ENCODE results near the gene RALGAPA2. TPM values are rescaled to one million over a fixed set of nuclear protein-coding genes. Genes with fewer than 3 reads are reported as not detected.
"Not testable (repeated sequence)": the region's sequence is repeated elsewhere in the genome, so short reads cannot be mapped to it uniquely, and the experiment has no call there.

Gene RALGAPA2
- total RNA-seq, 2 donors from 2014 or later: 55.5 to 80.0 TPM

DNA sequence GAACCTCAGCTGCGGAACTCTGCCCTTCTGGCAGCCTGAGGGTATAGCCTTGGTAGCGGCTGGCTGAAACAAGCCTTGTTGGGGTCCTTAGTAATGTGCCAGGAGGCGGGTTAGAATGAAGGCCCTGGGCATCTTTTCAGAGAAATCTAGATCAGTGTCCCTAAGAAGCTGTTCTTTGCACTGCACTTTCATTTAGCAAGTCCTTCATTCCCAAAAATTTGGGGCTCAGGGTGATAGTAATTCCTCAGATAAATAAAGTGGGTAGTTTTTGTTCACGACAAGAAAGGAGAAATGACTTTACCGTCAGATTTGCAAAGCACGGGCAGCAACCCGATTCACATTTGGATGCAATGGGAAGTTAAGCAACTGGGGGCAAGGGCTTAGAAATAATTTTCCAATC is 341.4 kb downstream of the RALGAPA2 start:
- DNase-seq (no peak), ATAC-seq (no peak)
- intact Hi-C loops (cut with DNase I, micrococcal nuclease): no loop called here

DNA sequence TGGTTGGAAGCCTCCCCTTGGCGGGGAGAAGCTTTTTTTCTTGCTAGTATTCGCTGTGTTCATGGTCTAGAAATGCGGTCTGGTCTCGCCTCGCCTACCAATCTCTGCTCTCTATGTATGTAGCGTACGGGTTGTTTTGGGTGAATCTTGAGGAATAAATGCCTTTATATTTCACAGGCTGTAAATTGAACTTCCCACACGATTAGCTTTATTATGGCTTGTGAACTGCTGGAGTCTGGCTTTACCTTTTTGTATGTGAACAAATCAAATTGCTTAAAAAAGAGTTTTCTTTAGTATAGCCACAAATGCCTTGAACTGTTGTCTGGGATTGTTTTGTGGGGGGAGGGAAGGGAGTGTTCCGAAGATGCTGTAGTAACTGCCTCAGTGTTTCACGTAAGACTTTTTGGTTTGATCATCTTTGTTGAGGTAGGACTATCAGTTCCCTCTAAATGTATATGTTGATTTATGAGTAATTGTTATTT is 342.3 kb downstream of the RALGAPA2 start:
- no peak for DNase-seq
- intact Hi-C loops (cut with DNase I, micrococcal nuclease): no loop called here
- no peak for ATAC-seq

DNA sequence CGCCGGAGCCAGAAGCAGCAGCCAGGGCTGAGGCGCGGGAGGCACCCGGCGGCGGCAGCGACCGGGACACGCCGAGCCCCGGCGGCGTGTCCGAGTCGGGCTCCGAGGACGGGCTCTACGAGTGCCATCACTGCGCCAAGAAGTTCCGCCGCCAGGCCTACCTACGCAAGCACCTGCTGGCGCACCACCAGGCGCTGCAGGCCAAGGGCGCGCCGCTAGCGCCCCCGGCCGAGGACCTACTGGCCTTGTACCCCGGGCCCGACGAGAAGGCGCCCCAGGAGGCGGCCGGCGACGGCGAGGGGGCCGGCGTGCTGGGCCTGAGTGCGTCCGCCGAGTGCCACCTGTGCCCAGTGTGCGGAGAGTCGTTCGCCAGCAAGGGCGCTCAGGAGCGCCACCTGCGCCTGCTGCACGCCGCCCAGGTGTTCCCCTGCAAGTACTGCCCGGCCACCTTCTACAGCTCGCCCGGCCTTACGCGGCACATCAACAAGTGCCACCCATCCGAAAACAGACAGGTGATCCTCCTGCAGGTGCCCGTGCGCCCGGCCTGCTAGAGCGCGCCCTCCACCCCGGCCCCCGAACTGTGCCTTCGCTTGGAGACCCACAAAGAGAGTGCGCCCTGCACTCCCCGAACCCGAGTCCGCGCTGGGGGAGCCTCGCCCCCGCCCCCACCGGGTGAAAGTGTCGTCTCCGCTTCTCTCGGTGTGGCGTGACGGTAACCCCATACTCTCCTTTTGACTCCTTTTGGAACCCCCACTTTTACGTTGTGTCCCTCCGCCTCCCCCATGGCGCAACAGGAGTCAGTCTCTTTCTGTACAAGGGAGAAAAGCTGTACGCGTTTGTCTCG is 343.0 kb downstream of the RALGAPA2 start:
- intact Hi-C loops (cut with DNase I, micrococcal nuclease): no loop called here
- peak; percentile 87 for ATAC-seq
- peak in 1 of 2 donors; percentile 61 for DNase-seq

DNA sequence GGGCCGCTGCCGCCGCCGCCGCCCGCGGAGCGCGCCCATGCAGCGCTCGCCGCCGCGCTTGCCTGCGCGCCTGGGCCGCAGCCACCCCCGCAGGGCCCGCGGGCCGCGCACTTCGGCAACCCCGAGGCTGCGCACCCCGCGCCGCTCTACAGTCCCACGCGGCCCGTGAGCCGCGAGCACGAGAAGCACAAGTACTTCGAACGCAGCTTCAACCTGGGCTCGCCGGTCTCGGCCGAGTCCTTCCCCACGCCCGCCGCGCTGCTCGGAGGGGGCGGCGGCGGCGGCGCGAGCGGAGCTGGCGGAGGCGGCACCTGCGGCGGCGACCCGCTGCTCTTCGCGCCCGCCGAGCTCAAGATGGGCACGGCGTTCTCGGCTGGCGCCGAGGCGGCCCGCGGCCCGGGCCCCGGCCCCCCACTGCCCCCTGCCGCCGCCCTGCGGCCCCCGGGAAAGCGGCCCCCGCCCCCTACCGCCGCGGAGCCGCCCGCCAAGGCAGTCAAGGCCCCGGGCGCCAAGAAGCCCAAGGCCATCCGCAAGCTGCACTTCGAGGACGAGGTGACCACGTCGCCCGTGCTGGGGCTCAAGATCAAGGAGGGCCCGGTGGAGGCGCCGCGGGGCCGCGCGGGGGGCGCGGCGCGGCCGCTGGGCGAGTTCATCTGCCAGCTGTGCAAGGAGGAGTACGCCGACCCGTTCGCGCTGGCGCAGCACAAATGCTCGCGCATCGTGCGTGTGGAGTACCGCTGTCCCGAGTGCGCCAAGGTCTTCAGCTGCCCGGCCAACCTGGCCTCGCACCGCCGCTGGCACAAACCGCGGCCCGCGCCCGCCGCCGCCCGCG is 343.8 kb downstream of the RALGAPA2 start:
- DNase-seq: peak in 1 of 2 donors; percentile 12
- no peak for ATAC-seq
- intact Hi-C loops (cut with DNase I, micrococcal nuclease): no loop called here

DNA sequence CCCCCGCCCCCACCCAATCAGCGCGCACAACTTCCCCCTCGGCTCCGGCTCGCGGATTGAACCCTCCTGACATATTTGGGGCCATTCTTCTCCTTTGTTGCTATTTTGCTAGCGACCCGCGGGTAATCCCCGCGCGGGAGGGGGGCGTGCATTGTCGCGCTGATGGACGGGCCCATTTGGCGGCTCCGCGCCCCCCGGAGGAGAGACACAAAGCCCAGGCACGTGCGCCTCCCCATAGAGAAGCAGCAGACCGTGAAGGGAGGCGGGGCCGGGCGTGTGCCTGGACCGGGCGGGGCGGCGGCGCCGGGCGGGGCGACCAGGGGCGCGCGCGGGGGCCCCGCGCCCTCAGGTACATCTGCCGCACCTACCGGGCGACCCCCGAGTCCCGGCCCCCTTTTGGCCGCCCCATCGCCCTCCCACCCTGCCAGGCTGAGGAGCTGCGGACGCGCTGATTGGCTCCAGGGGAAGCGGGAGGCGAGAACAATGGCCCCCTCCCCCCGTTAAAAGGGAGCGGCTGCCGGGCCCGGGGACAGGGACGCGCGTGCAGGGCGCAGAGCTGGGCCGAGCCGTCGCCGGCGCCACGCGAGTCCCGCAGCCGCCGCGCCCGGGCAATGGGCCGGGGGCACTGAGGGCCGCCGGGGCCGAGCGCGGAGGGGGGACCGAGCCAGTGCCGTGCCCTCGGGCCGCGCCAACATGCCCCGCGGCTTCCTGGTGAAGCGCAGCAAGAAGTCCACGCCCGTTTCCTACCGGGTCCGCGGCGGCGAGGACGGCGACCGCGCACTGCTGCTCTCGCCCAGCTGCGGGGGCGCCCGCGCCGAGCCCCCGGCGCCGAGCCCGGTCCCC is 344.6 kb downstream of the RALGAPA2 start, which contains the start of gene INSM1:
Gene INSM1, plus strand, starts transcription at position 530 of the 843 bp plus-strand sequence. Its CDS starts 164 bp downstream, at position 694.
- intact Hi-C loops (cut with DNase I, micrococcal nuclease): no loop called here
- peak in 1 of 2 donors; percentile 31 for DNase-seq
- ATAC-seq: peak; percentile 37

DNA sequence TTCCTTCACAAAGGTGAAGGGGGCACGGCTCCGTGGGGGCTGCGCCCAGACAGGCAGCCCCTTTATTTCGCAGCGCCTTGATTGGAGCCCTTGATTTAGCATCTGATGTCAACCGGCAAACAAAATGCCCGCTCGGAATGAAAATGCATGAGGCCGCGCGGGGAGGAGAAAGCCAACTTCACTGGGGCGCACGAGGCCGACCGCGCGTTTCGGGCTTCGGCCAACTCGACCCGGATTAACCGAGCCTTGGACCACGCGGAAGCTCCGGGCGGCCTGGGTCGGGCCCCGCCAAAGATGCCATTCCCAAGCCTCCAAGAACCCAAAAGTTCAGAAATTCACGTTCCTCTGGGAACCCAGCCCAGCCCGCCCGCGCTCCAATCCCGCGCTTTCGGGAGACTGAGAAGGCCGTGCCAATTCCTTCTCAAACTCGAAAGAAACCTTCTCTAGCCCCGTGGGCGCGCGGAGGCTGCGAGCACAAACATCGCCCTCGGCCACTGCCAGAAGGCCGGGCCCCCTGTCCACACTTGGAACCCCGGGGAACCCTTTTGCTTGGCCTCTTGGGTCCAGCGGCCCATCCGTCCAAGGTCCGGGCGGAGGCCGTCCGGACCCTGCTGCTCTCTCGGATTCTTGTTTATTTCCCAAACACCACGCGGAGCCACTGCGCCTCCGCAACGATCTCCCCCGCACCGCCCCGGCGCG is 345.4 kb downstream of the RALGAPA2 start:
- no peak for ATAC-seq
- no peak for DNase-seq
- intact Hi-C loops (cut with DNase I, micrococcal nuclease): no loop called here

DNA sequence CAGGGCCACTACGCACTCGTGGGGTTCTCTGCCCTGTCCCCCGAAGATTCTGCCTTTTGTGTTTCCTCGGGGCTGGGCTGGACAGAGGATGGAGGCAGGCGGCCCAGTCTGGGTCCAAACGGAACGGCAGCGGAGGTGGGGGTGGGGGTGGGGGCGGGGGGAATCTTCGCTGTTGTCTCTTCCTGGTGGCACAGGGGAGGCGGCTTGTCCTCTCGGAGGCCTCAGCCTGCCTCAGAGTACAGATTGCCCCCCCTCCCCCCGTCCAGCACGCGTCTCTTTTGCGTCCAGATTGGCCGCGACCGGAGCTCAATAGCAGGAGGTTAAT is 345.9 kb downstream of the RALGAPA2 start:
- intact Hi-C loops (cut with DNase I, micrococcal nuclease): no loop called here
- ATAC-seq (no peak), DNase-seq (no peak)

DNA sequence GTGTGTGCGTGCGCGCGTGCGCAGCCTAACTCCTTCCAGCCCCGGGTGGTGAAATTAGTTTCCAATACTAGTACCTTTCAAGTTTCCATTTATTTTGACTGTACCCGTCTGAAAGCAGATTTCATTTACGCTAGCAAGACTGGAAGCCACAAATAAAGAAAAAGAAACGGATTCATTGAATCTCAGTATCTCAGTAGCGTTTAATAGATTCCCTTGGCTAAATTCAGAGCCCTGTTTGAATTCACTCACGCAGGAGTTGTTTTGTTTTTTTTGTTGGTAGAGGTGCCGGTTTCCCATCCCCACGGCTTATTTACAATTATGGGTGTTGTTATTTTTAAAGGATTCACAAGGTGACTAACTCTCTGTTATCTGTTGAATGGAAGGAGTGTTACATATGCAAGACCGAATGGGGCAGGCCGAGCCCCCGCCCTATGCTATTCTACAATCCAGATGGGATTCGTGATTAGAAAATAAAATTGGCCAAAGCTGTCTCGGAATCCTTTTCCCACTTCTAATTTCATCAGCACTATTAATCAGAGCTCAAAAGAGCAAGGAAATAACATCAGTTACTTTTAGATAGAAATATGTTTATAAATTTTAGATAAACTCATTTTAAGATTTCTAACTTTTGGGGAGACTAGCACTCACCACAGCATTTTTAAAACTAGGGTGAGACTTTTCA is 346.8 kb downstream of the RALGAPA2 start:
- no peak for DNase-seq
- ATAC-seq: no peak
- intact Hi-C loops (cut with DNase I, micrococcal nuclease): no loop called here

DNA sequence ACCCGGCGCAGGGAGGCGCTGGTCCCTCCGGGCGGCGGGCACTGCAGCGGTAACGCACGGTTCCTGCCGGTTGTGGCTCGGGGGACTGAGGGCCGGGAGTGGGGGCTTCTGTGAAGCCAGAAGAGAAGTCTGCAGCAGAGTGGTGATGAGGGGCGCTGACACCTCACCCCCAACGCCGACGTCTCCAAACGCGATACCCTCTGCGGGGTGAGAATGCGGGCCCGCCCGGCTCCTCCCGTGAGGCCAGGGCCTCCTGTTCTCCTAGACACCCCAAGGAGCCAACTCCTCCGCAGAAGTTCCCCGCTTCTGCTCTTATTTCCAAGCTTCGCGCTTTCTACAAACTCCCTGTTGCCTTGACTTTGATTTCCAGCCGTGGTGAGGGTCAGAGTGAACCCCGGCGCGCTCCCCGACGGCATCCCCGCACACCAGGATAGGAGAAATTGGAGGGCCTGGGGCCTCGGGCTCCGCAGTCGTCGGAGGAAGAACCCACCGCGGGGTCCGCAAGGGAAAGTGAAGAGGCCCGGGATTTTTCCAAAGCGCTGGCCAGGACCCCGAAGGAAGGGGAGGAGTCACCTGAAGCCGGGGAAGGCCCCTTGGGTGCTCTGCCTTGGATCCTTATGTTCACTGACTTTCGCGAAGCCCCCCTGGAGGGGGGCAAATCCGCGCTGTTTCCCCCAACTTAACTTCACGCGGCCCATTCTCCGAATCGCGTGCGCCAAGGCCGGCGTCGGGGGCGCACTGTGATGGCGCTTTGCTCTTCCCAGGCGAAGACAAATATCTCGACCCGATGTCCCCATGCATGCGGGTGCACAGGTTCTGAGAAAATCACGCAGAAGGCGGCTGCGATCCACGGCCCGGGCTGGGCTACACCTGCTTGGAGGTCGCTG is 347.6 kb downstream of the RALGAPA2 start:
- no peak for ATAC-seq
- intact Hi-C loops (cut with DNase I, micrococcal nuclease): no loop called here
- no peak for DNase-seq

DNA sequence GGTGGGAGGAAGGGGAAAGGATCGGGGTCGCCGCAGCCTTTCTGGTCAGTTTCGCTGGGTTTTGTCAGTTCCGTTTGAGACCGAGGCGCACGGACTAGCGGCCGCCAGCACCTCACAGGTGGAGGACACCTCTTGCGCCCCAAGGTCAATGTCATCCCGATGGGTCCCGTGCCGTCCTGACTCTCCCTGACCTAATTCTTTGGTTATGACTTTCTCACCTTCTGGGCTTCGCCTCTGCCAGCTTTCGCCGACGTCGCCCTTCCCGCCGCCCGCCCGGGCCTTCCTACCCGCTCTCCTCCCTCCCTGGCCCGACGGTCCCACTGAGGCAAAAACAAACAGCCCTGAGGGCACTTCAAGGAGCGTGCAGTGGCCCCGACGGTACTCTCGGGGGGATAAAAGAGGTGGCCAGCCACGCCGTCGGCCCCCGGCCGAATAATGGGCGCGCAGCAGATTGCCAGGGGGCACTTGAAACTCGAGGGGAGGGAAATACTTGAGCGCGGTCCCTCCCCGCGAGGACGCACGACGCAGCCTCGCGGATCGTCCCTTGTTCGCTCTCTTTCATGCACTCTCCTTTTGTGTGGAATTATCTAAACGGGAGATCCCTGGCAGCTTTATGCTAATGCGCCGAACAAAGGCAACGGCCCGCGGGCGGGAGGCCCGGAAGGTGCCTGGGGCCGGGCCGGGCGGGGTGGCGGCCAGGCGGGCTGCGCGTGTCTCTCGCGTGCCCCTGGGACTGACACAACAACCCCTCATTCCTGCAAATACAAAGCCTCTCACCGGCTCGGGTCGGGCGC is 348.4 kb downstream of the RALGAPA2 start:
- peak in 1 of 2 donors; percentile 14 for DNase-seq
- intact Hi-C loops (cut with DNase I, micrococcal nuclease): no loop called here

DNA sequence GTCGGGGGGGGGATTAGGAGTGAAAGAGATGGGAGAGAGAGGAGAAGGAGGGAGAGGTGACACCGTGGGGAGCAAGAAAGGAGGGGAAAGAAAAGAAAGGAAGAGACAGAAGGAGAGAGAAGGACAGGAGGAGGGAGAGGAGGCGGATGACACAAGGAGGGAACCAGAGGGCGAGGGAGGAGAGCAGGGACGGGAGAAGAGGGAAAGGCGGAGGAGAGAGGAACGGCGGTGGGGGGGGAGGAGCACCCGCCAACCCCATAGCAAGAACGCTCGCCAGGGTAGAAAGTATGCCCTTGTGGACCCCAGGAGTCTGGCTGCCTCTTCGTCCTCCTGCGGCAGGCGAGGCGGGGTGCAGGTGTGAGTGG is 349.0 kb downstream of the RALGAPA2 start:
- ATAC-seq (no peak), DNase-seq (no peak)

More for the DNA sequence above, 348.4 kb downstream of the RALGAPA2 start:
- ATAC-seq: peak; percentile 28

DNA sequence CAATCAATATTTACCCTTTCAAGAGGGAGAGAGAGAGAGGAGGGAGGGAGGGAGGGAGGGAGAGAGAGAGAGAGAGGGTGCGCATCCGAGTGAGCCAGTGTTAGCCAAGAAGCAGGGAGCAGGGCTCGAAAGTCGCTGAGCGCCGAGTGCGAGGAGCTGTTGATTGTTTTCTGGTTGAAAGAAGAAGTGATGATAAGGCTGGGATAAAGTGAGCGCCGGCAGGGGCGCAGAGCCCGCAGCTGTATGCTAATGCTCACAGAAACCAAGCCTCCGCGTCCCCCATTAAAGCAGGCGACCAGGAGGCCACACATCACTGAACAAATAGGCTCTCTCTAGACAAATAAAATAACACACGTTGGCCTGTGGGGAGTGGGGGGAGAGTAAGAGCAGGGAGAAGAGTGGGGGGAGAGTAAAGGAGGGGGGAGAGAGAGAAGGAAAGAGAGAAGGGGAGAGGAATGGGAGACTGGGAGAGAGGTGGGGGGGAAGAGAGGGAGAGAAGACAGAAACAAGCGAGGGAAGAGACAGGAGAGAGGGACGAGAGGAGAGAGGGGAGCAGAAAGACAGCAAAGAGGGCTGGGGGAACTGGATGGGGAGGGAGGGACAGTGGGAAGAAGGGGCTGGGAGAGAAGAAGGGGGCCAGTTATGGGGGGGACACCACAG is 349.5 kb downstream of the RALGAPA2 start:
- DNase-seq: peak in 1 of 2 donors; percentile 13
- intact Hi-C loops (cut with DNase I, micrococcal nuclease): no loop called here
- no peak for ATAC-seq

More for the DNA sequence above, 349.0 kb downstream of the RALGAPA2 start:
- intact Hi-C loops (cut with DNase I, micrococcal nuclease): no loop called here

DNA sequence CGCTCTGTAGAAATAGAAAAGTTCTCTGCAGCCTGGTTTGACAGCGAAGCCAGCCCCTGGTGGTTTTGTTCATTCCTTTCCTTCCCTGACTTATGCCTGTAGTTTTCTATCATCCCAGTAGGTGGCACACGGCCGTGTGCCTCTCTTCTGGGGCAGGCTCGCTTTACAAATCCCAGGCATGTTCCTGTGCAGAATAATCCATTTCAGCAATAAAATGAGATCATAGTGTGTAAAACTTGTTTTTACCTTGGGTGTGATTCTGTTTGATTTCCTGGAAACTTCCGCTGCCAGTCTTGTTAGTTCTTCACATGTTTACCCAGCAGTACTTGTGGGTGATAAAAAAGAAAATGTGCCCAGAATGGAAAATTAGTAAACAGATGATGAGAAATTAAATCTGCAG is 352.0 kb downstream of the RALGAPA2 start:
- intact Hi-C loops (cut with DNase I, micrococcal nuclease): no loop called here
- peak; percentile 50 to 57 for DNase-seq
- ATAC-seq: peak; percentile 96

DNA sequence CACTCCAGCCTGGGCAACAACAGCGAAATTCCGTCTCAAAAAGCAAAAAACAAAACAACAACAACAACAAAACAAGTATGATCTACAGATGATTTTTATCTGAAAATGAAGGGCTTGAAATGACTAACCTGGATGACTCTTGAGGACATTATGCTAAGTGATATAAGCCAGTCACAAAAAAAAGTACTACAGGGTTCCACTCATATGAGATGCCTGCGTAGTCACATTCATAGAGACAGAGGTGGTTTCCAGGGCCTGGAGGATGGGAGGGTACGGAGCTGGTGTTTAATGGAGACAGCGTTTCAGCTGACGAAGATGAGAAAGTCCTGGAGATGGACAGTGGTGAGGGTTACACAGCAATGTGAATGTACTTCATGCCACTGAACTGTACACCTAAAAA is 352.8 kb downstream of the RALGAPA2 start:
- DNase-seq (no peak), ATAC-seq (no peak)
- intact Hi-C loops (cut with DNase I, micrococcal nuclease): no loop called here

DNA sequence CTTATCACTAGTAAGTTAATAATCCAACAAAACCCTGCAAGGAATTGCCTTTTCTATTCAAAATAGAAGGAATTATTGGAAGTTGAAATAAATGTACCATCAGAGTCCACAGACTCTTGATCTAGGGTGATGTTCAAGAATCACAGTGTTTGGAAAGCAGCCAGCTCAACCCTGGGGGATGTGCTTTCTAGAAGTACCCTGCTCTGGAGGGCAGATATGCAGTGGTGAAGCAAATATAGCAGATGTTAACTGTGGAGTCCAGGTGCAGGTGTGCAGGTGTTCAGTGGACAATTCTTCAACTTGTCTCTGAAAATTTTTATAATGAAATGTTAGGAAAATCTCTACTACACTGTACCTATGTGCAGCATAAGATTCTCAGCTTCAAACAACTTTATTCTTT is 353.6 kb downstream of the RALGAPA2 start:
- intact Hi-C loops (cut with DNase I, micrococcal nuclease): no loop called here
- ATAC-seq (no peak), DNase-seq (no peak)

DNA sequence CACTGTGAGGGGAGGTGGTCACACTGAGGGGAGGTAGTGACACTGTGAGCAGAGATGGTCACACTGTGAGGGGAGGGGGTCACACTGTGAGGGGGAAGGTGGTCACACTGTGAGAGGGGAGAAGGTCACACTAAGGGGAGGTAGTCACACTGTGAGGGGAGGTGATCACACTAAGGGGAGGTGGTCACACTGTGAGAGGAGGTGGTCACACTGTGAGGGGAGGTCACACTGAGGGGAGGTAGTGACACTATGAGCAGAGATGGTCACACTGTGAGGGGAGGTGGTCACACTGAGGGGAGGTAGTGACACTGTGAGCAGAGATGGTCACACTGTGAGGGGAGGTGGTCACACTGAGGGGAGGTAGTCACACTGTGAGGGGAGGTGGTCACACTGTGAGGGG is 356.9 kb downstream of the RALGAPA2 start:
- DNase-seq: not testable (repeated sequence)

More for the DNA sequence above, 356.9 kb downstream of the RALGAPA2 start:
- intact Hi-C loops (cut with DNase I, micrococcal nuclease); ATAC-seq: not testable (repeated sequence)

Data from left colon (tissue), 2 donors.